H1 (cell line): ENCODE results near the gene C1RL. TPM values are rescaled to one million over a fixed set of nuclear protein-coding genes. Genes with fewer than 3 reads are reported as not detected.

Experiments
- CTCF ChIA-PET: fragments of 300-600 bp; sonication (Branson Sonifier 250); formaldehyde crosslinking; loops from one replicate; lab custom pipeline; 2021; ENCODE audit not compliant: partially characterized antibody; lab: Charles Lee
- POLR2A ChIA-PET: fragments of 300-600 bp; sonication (Branson Sonifier 250); formaldehyde crosslinking; loops from one replicate; lab custom pipeline; 2021; ENCODE audit warnings: inconsistent platforms; ENCODE audit not compliant: partially characterized antibody; lab: Charles Lee
- DNase-seq, 2 experiments: peaks; one replicate each; pipeline versions ENCODE4 v3.0.0 to v3.0.0-alpha.2; 2010 to 2022; ENCODE audit warnings: low spot score in 2 of 2, low read depth in 1 of 2, mixed read lengths in 1 of 2
- FAIRE-seq: peaks from 2 replicates; lab custom pipeline; 2011; peaks lifted over from hg19 to GRCh38; lab: Jason Lieb, UNC
- H2AFZ ChIP-seq: 2 replicates; pipeline ENCODE4 v1.8.1; 2012; ENCODE audit warnings: low read length, inconsistent platforms
- H2AK5ac ChIP-seq: 2 replicates; pipeline ENCODE4 v1.6.1; 2013; ENCODE audit warnings: low read depth, low read length
- H2BK120ac ChIP-seq: replicated peaks from 2 replicates; pipeline ENCODE3; 2013; ENCODE audit warnings: low read depth, low read length, inconsistent platforms
- H2BK12ac ChIP-seq: 2 replicates; pipeline ENCODE4 v1.6.1; 2013; ENCODE audit warnings: low read depth, low read length
- H2BK15ac ChIP-seq: 2 replicates; pipeline ENCODE4 v1.6.1; 2013; ENCODE audit warnings: low read length
- H2BK20ac ChIP-seq: 2 replicates; pipeline ENCODE4 v1.6.1; 2013; ENCODE audit warnings: low read length
- H2BK5ac ChIP-seq: 2 replicates; pipeline ENCODE4 v1.6.1; 2013; ENCODE audit warnings: low read depth, low read length
- H3K14ac ChIP-seq: 2 replicates; pipeline ENCODE4 v1.6.1; 2013; ENCODE audit warnings: inconsistent platforms; ENCODE audit not compliant: insufficient read length
- H3K18ac ChIP-seq: 2 replicates; pipeline ENCODE4 v1.6.1; 2013; ENCODE audit warnings: low read length; ENCODE audit errors: extremely low read depth
- H3K23ac ChIP-seq: 2 replicates; pipeline ENCODE4 v1.6.1; 2013; ENCODE audit warnings: inconsistent platforms; ENCODE audit not compliant: insufficient read length
- H3K23me2 ChIP-seq: 2 replicates; pipeline ENCODE4 v1.6.1; 2013; ENCODE audit warnings: low read depth, low read length
- H3K27ac ChIP-seq: 2 replicates; pipeline ENCODE4 v1.6.1; 2011; ENCODE audit warnings: low read depth, low read length, inconsistent platforms
- H3K27me3 ChIP-seq, 4 experiments: replicated peaks in 1 of 4; 1 replicate in 1 of 4; 2 replicates in 3 of 4; pipeline versions ENCODE4 v1.6.1 to v1.8.1; 2011 to 2013; ENCODE audit warnings: low read length in 3 of 4, mild to moderate bottlenecking in 3 of 4, inconsistent platforms in 2 of 4, mixed read lengths in 2 of 4, moderate library complexity in 1 of 4; ENCODE audit not compliant: control insufficient read depth in 3 of 4, insufficient read depth in 3 of 4; ENCODE audit errors: extremely low read depth in 1 of 4
- H3K36me3 ChIP-seq, 4 experiments: 2 replicates each; pipeline versions ENCODE4 v1.6.1 to v1.8.1; 2011 to 2013; ENCODE audit warnings: mild to moderate bottlenecking in 4 of 4, low read length in 3 of 4, moderate library complexity in 2 of 4, control low read depth in 1 of 4, inconsistent platforms in 1 of 4; ENCODE audit not compliant: insufficient read depth in 4 of 4, control insufficient read depth in 2 of 4
- H3K4ac ChIP-seq: replicated peaks from 2 replicates; pipeline ENCODE3; 2013; ENCODE audit warnings: low read length, low read depth, mixed read lengths, inconsistent platforms; ENCODE audit not compliant: insufficient read length
- H3K4me1 ChIP-seq, 4 experiments: replicated peaks in 1 of 4; 1 replicate in 1 of 4; 2 replicates in 3 of 4; pipeline versions ENCODE4 v1.6.1 to v1.8.1; 2011 to 2013; ENCODE audit warnings: low read length in 3 of 4, inconsistent platforms in 2 of 4, mixed read lengths in 1 of 4; ENCODE audit not compliant: insufficient read depth in 4 of 4, control insufficient read depth in 3 of 4
- H3K4me2 ChIP-seq, 2 experiments: 2 replicates each; pipeline versions ENCODE4 v1.6.1 to v1.8.1; 2011 to 2013; ENCODE audit warnings: low read depth in 2 of 2, low read length in 2 of 2, control low read depth in 1 of 2, inconsistent platforms in 1 of 2, mild to moderate bottlenecking in 1 of 2; ENCODE audit not compliant: insufficient read depth in 1 of 2
- H3K4me3 ChIP-seq, 4 experiments: fragments of 200-600, 300-600 bp in 1 of 4; sonication (generic), shearing (Covaris generic), sonication (Bioruptor Twin) in 1 of 4; 2 replicates each; pipeline versions ENCODE4 v1.5.1 to v1.8.1; 2011 to 2016; ENCODE audit warnings: low read length in 4 of 4, low read depth in 3 of 4, control low read depth in 2 of 4, inconsistent platforms in 2 of 4, mild to moderate bottlenecking in 2 of 4, mixed read lengths in 1 of 4, moderate library complexity in 1 of 4; ENCODE audit not compliant: insufficient read depth in 2 of 4; ENCODE audit errors: extremely low read depth in 1 of 4
- H3K56ac ChIP-seq: replicated peaks from 2 replicates; pipeline ENCODE3; 2013; ENCODE audit warnings: low read depth, mild to moderate bottlenecking, mixed read lengths, low read length, inconsistent platforms; ENCODE audit not compliant: insufficient read length
- H3K79me1 ChIP-seq: 2 replicates; pipeline ENCODE4 v1.6.1; 2013; ENCODE audit warnings: low read depth, low read length, control low read depth
- H3K79me2 ChIP-seq, 2 experiments: 2 replicates each; pipeline versions ENCODE4 v1.6.1 to v1.8.1; 2012 to 2013; ENCODE audit warnings: low read length in 2 of 2, mild to moderate bottlenecking in 2 of 2, inconsistent platforms in 1 of 2; ENCODE audit not compliant: insufficient read depth in 2 of 2, control insufficient read depth in 1 of 2
- H3K9ac ChIP-seq, 4 experiments: replicated peaks in 1 of 4; 1 replicate in 1 of 4; 2 replicates in 3 of 4; pipeline versions ENCODE4 v1.6.1 to v1.8.1; 2011 to 2013; ENCODE audit warnings: low read depth in 3 of 4, low read length in 3 of 4, control low read depth in 2 of 4, mild to moderate bottlenecking in 2 of 4, moderate library complexity in 2 of 4, inconsistent platforms in 1 of 4; ENCODE audit errors: extremely low read depth in 1 of 4
- H3K9me3 ChIP-seq, 2 experiments: 2 replicates each; pipeline versions ENCODE4 v1.6.1 to v1.8.1; 2012 to 2013; ENCODE audit warnings: mild to moderate bottlenecking in 2 of 2, moderate library complexity in 2 of 2, control low read depth in 1 of 2, inconsistent platforms in 1 of 2, low read depth in 1 of 2, low read length in 1 of 2, mixed read lengths in 1 of 2; ENCODE audit not compliant: insufficient read depth in 2 of 2
- H4K20me1 ChIP-seq, 2 experiments: replicated peaks in 1 of 2; 2 replicates each; pipeline versions ENCODE3 to v1.8.1; 2011 to 2013; ENCODE audit warnings: inconsistent platforms in 2 of 2, low read length in 2 of 2, mild to moderate bottlenecking in 1 of 2; ENCODE audit not compliant: insufficient read depth in 2 of 2, control insufficient read depth in 1 of 2
- H4K5ac ChIP-seq: 2 replicates; pipeline ENCODE4 v1.6.1; 2013; ENCODE audit warnings: low read length, low read depth, mixed read lengths, inconsistent platforms; ENCODE audit not compliant: insufficient read length
- H4K8ac ChIP-seq: 2 replicates; pipeline ENCODE4 v1.8.0; 2013; ENCODE audit warnings: mild to moderate bottlenecking, moderate library complexity, low read length, inconsistent platforms; ENCODE audit not compliant: insufficient read depth; ENCODE audit errors: extremely low read depth
- H4K91ac ChIP-seq: replicated peaks from 2 replicates; pipeline ENCODE3; 2013; ENCODE audit warnings: low read length, mixed read lengths, inconsistent platforms; ENCODE audit not compliant: insufficient read length
- FOSL1 ChIP-seq: IDR thresholded peaks from 2 replicates; pipeline ENCODE4 v1.6.1; 2011; ENCODE audit warnings: mild to moderate bottlenecking, low read depth, low read length, moderate library complexity; ENCODE audit not compliant: insufficient read depth
- POLR2AphosphoS5 ChIP-seq: IDR thresholded peaks from 2 replicates; pipeline ENCODE4 v1.6.1; 2011; ENCODE audit warnings: low read depth, low read length
- SP4 ChIP-seq: IDR thresholded peaks from 2 replicates; pipeline ENCODE4 v1.6.1; 2012; ENCODE audit warnings: low read length, inconsistent platforms
- WGBS, 2 experiments: shearing (Covaris generic) in 1 of 2; methylation state at CpG; one replicate each; pipeline versions ENCODE4 v1.1.6 to v1.1.7; 2013 to 2015; ENCODE audit warnings: low lambda C conversion rate in 2 of 2, mixed read lengths in 2 of 2, inconsistent platforms in 1 of 2, low coverage in 1 of 2, missing lambda C conversion rate in 1 of 2; ENCODE audit not compliant: insufficient replicate concordance in 2 of 2, insufficient coverage in 1 of 2, insufficient read length in 1 of 2; ENCODE audit errors: extremely low coverage in 1 of 2, missing lambda C conversion rate in 1 of 2; 5-methylcytosine and 5-hydroxymethylcytosine counted together
- polyA plus RNA-seq, 7 experiments: library from polyadenylated mRNA; depleted of rRNA in 3 of 7; stranded (reverse) in 5 of 7; unstranded in 2 of 7; fragments of >200 nt in 5 of 7; fragments of 200-250 nt in 2 of 7; gene quantifications; 1 replicate in 5 of 7; 2 replicates in 1 of 7; 4 replicates in 1 of 7; pipeline versions ENCODE4 v1.2.1 to v1.2.3, GENCODE V29; 2011 to 2013; ENCODE audit warnings: missing spikeins in 2 of 7, mixed read lengths in 2 of 7
- total RNA-seq: library from RNA; stranded (reverse); fragmentation: NEBNext Ultra II Directional; extraction: Animal tissue kit (Norgen Biotek cat#: 25700); gene quantifications from 2 replicates; pipeline ENCODE4 v1.2.1, GENCODE V29; 2021

Gene C1RL
- total and polyA plus RNA-seq, 2 of the 8 experiments (the other 6 are each of a cell fraction or from before 2014, with no cell fraction given) = 11.4 to 15.5 TPM

- Histone ChIP-seq H4K91ac (no peak overlapping the region), H3K79me2 (no peaks in the 10 kb centered on the region), H3K23me2 (no peaks in the 10 kb centered on the region), H3K4me1 (no peaks in the 10 kb centered on the region), H3K27me3 (no peaks in the 10 kb centered on the region), H2BK12ac (no peak overlapping the region), H3K36me3 (peaks cover 0 to 11% (median 0%) of the 10 kb centered on the region in 4 experiments; a peak in 3 of 8 replicates), H3K27ac (no peak overlapping the region), H3K23ac (no peak overlapping the region), H2AK5ac (no peak overlapping the region), H2BK15ac (no peak overlapping the region), H4K20me1 (peaks cover 0 to 2% of the 10 kb centered on the region in 2 experiments), H2BK20ac (no peak overlapping the region), H3K18ac (no peak overlapping the region), H3K56ac (no peak overlapping the region), H4K5ac (no peak overlapping the region), H3K4me3 (no peak overlapping the region), H2AFZ (no peak overlapping the region), H3K4me2 (no peak overlapping the region), H2BK5ac (no peak overlapping the region), H3K9ac (no peak overlapping the region), H2BK120ac (no peak overlapping the region), H4K8ac (no peak overlapping the region), H3K14ac (no peak overlapping the region), H3K79me1 (no peaks in the 10 kb centered on the region), H3K4ac (no peak overlapping the region), H3K9me3 (peaks cover 0 to 3% of the 10 kb centered on the region in 2 experiments; a peak in 1 of 4 replicates)
- no peak for TF ChIP-seq SP4
- TF ChIP-seq FOSL1 = no peak
- no peak for TF ChIP-seq POLR2AphosphoS5
- 69% methylated on average over 4 of the region's 4 CpGs; no CpG with 5 or more reads in 1 of the 2 experiments for WGBS, 2 experiments
- ChIA-PET POLR2A (no interaction called here), CTCF (interaction anchor here (0.7 to 9.8 kb wide), 29 partner anchors 8 to 199 kb away, joined by 3 to 151 read pairs (median 6); partner anchors contain the start of genes C1RL, C1S, PEX5 and RBP5)
- FAIRE-seq (no peak), DNase-seq (no peak)
Measured at GRCh38 chr12:7145671-7146070, 36.7 kb upstream of the C1RL start.
